ENCODE data around the gene CAPN5. TPM values are rescaled to one million over a fixed set of nuclear protein-coding genes. Genes with fewer than 3 reads are reported as not detected.

The CAPN5 gene
- total and polyA plus RNA-seq, 10 of the 15 experiments (the other 5 are each of a cell fraction or from before 2014, with no cell fraction given): 0.02 to 0.33 (median 0.07) TPM; not detected in 3

DNA sequence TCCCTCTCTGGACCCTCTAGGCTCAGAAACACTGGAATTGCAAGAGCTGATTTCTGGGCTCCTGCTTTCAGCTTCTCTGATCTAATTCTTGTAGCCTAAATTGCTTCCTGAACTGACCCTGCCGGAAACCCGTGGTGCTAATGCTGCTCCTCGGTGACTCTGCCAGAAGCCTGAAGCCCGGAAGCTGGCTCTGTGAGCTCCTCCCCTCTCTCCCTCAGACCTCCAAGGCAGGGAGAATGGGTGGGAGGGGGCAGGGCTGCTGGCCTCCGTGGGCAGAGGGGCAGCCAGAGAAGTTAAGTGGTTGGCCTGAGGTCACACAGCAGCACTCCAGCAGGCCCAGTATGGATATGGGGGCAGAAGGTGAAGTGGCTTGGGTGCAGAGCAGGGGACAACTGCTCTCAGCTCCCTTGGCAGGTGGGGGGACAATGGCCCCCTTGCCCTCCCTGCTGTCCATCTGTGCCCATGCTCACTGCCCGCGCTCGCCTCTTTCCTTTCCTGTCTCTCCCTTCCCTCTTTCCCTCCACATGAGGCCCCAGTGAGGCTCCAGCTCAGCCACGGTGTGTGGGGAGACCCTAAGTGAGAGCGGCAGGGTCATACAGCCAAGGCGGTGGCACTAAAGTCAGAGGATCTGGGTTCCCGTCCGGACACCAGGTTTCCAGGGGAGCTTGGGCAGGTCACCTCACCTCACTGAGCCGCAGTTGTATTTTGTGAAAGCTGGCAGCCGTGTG is 16.2 kb downstream of the CAPN5 start:
- no TSS peak for BruUV-seq (replicated peaks)
- no peak overlapping the region for H3K9ac ChIP-seq (ENCODE audit: control insufficient read depth, insufficient read depth, low read length)
- ATAC-seq (peak; percentile 74), FAIRE-seq (no peak), DNase-seq (ENCODE audit: low read depth, low spot score) (no peak)
- ChIA-PET RAD21 (ENCODE audit: unreplicated experiment) (interaction anchor here (1.2 kb wide), 1 partner anchor 9 kb away, joined by 5 read pairs; no protein-coding TSS in a partner anchor), POLR2A (no interaction called here), CTCF (interaction anchor here (1.9 to 2.5 kb wide), 3 partner anchors 8 to 164 kb away, joined by 8 to 13 read pairs (median 10); no protein-coding TSS in a partner anchor), SMC1A (ENCODE audit: uncharacterized antibody, unreplicated experiment) (interaction anchor here (1.5 to 4.5 kb wide), 2 partner anchors 8 to 36 kb away, joined by 5 to 24 read pairs; no protein-coding TSS in a partner anchor)
- no peaks in the 10 kb centered on the region for H3K27me3 ChIP-seq (replicated peaks in 1 of 2; ENCODE audit: control insufficient read depth in 2 of 2, insufficient read depth in 2 of 2, low read length in 1 of 2)
- H2AFZ ChIP-seq (ENCODE audit: control insufficient read depth, low read depth, low read length): peak overlapping the region; percentile 82
- peaks cover 14% of the 10 kb centered on the region for H3K4me1 ChIP-seq (ENCODE audit: control insufficient read depth, insufficient read depth, low read length)
- H3K4me2 ChIP-seq (ENCODE audit: control insufficient read depth, insufficient read depth): 0 out of 2 replicates have a peak overlapping the region, but pooled peaks have one; percentile 10
- in situ Hi-C loops (cut with MboI): no loop called here
- intact Hi-C loops (cut with micrococcal nuclease; ENCODE audit: unreplicated experiment): no loop called here
- no peaks in the 10 kb centered on the region; the same call in 2 of the 3 replicates for H3K9me3 ChIP-seq (replicated peaks; ENCODE audit: control insufficient read depth, insufficient read depth, low read length)
- H4K20me1 ChIP-seq (ENCODE audit: control insufficient read depth, insufficient read depth): no peaks in the 10 kb centered on the region
- no peak overlapping the region for H3K4me3 ChIP-seq
- no peak overlapping the region for H3K27ac ChIP-seq (ENCODE audit: control insufficient read depth, insufficient read depth)
- H3K36me3 ChIP-seq (ENCODE audit: control insufficient read depth in 2 of 2, insufficient read depth in 2 of 2, low read length in 1 of 2): no peaks in the 10 kb centered on the region
- H3K79me2 ChIP-seq (ENCODE audit: control insufficient read depth, insufficient read depth, low read length): no peaks in the 10 kb centered on the region
- TF ChIP-seq ZNF384 (IDR thresholded peaks at IDR 0.05; ENCODE audit: borderline replicate concordance, low read depth, low read length): no peak
- no peak for TF ChIP-seq RELA (IDR thresholded peaks at IDR 0.05; ENCODE audit: borderline replicate concordance, partially characterized antibody)
- TF ChIP-seq LARP7 (IDR thresholded peaks at IDR 0.05): no peak
- no peak for TF ChIP-seq PAX8 (IDR thresholded peaks at IDR 0.05)
- TF ChIP-seq SMARCA5 (IDR thresholded peaks at IDR 0.05): no peak
- TF ChIP-seq, protein P1, sequence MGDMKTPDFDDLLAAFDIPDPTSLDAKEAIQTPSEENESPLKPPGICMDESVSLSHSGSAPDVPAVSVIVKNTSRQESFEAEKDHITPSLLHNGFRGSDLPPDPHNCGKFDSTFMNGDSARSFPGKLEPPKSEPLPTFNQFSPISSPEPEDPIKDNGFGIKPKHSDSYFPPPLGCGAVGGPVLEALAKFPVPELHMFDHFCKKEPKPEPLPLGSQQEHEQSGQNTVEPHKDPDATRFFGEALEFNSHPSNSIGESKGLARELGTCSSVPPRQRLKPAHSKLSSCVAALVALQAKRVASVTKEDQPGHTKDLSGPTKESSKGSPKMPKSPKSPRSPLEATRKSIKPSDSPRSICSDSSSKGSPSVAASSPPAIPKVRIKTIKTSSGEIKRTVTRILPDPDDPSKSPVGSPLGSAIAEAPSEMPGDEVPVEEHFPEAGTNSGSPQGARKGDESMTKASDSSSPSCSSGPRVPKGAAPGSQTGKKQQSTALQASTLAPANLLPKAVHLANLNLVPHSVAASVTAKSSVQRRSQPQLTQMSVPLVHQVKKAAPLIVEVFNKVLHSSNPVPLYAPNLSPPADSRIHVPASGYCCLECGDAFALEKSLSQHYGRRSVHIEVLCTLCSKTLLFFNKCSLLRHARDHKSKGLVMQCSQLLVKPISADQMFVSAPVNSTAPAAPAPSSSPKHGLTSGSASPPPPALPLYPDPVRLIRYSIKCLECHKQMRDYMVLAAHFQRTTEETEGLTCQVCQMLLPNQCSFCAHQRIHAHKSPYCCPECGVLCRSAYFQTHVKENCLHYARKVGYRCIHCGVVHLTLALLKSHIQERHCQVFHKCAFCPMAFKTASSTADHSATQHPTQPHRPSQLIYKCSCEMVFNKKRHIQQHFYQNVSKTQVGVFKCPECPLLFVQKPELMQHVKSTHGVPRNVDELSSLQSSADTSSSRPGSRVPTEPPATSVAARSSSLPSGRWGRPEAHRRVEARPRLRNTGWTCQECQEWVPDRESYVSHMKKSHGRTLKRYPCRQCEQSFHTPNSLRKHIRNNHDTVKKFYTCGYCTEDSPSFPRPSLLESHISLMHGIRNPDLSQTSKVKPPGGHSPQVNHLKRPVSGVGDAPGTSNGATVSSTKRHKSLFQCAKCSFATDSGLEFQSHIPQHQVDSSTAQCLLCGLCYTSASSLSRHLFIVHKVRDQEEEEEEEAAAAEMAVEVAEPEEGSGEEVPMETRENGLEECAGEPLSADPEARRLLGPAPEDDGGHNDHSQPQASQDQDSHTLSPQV (IDR thresholded peaks at IDR 0.05): no peak
- TF ChIP-seq POLR2AphosphoS2 (IDR thresholded peaks at IDR 0.05; ENCODE audit: low read depth, low read length): no peak
- 61% methylated on average over 15 of the region's 15 CpGs for WGBS (ENCODE audit: insufficient coverage, insufficient replicate concordance, low lambda C conversion rate, missing lambda C conversion rate)
